Sigmoid colon (tissue), 4 donors: Measurements from ENCODE around the gene PDCL3.

ENCODE experiments used
- POLR2A ChIP-seq, 2 donors: fragments of 450-650 bp; IDR thresholded peaks; one replicate each; pipeline ENCODE4 v1.6.1; 2016; ENCODE audit warnings: antibody characterized with exemption in 2 of 2, mild to moderate bottlenecking in 2 of 2, moderate library complexity in 2 of 2
- POLR2AphosphoS5 ChIP-seq, 4 donors: sonication (generic); formaldehyde crosslinking; IDR thresholded peaks; one replicate each; pipeline ENCODE4 v1.6.1; 2017; ENCODE audit warnings: antibody characterized with exemption in 4 of 4
- TF ChIP-seq, protein P1 (sequence below), 4 experiments: fragments of 450-650 bp in 3 of 4; fragments of 200-600 bp in 1 of 4; IDR thresholded peaks; one replicate each; pipeline ENCODE4 v1.5.1; 2016 to 2019; ENCODE audit warnings: antibody characterized with exemption in 4 of 4, mild to moderate bottlenecking in 3 of 4, moderate library complexity in 2 of 4

DNA sequence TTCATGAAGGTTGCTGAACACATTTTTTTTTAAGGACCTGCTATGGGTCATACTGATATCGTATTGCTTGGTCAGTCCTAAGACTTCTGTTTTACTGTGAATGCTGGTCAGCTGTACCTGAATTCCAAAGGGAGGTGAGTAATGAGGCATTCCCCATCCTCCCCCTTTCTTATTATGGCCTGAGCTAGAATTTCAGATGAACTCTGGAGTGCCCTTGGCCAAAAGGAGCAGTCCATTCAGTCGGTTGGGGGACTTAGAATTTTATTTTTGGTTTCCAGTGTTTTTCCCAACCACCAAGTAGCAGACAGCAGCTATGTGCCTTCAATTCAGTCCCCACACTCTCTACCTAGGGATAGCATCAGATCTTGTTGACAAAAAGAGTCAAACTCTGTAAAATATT, 26.9 kb upstream of the PDCL3 start:
- TF ChIP-seq, protein P1, sequence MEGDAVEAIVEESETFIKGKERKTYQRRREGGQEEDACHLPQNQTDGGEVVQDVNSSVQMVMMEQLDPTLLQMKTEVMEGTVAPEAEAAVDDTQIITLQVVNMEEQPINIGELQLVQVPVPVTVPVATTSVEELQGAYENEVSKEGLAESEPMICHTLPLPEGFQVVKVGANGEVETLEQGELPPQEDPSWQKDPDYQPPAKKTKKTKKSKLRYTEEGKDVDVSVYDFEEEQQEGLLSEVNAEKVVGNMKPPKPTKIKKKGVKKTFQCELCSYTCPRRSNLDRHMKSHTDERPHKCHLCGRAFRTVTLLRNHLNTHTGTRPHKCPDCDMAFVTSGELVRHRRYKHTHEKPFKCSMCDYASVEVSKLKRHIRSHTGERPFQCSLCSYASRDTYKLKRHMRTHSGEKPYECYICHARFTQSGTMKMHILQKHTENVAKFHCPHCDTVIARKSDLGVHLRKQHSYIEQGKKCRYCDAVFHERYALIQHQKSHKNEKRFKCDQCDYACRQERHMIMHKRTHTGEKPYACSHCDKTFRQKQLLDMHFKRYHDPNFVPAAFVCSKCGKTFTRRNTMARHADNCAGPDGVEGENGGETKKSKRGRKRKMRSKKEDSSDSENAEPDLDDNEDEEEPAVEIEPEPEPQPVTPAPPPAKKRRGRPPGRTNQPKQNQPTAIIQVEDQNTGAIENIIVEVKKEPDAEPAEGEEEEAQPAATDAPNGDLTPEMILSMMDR (IDR thresholded peaks at IDR 0.05): no peak
- no peak for TF ChIP-seq POLR2AphosphoS5 (IDR thresholded peaks at IDR 0.05)
- TF ChIP-seq POLR2A (IDR thresholded peaks at IDR 0.05): no peak
